Activated CD4-positive, alpha-beta T cell treated with anti-CD3 and anti-CD28 coated beads, Interleukin-2, amount 50 U/mL, for 16 hours (primary cell): Measurements from ENCODE around the gene AGAP1.

Source experiments
- DNase-seq: peaks from one replicate; pipeline ENCODE4 v3.0.0-alpha.2; 2020

Gene AGAP1

GRCh38 chr2:235573331-235574221 lies 79.7 kb downstream of the AGAP1 start:
- no peak for DNase-seq

GRCh38 chr2:235575431-235575830 lies 81.6 kb downstream of the AGAP1 start:
- DNase-seq, result no peak

GRCh38 chr2:235575904-235576303 lies 82.1 kb downstream of the AGAP1 start:
- DNase-seq, result no peak

- no peak for DNase-seq
Observed at GRCh38 chr2:235576337-235576910, 82.6 kb downstream of the AGAP1 start.

- DNase-seq, result no peak
Observed at GRCh38 chr2:235577404-235578330, 83.8 kb downstream of the AGAP1 start.

GRCh38 chr2:235579128-235579527 lies 85.3 kb downstream of the AGAP1 start:
- DNase-seq, result no peak

GRCh38 chr2:235580426-235581157 lies 86.7 kb downstream of the AGAP1 start:
- no peak for DNase-seq

- DNase-seq, result no peak
Observed at GRCh38 chr2:235582081-235582686, 88.3 kb downstream of the AGAP1 start.

- DNase-seq, result no peak
Observed at GRCh38 chr2:235582729-235583128, 88.9 kb downstream of the AGAP1 start.

- no peak for DNase-seq
Observed at GRCh38 chr2:235583144-235583543, 89.3 kb downstream of the AGAP1 start.

- no peak for DNase-seq
Observed at GRCh38 chr2:235583925-235584637, 90.2 kb downstream of the AGAP1 start.

- DNase-seq, result no peak
Observed at GRCh38 chr2:235584638-235585007, 90.8 kb downstream of the AGAP1 start.

GRCh38 chr2:235587202-235587601 lies 93.4 kb downstream of the AGAP1 start:
- DNase-seq, result no peak

- no peak for DNase-seq
Observed at GRCh38 chr2:235588750-235589149, 94.9 kb downstream of the AGAP1 start.

GRCh38 chr2:235591231-235591730 lies 97.4 kb downstream of the AGAP1 start:
- no peak for DNase-seq

GRCh38 chr2:235591921-235592320 lies 98.1 kb downstream of the AGAP1 start:
- DNase-seq, result no peak

GRCh38 chr2:235592430-235592829 lies 98.6 kb downstream of the AGAP1 start:
- DNase-seq, result no peak

GRCh38 chr2:235592836-235593235 lies 99.0 kb downstream of the AGAP1 start:
- no peak for DNase-seq

GRCh38 chr2:235594041-235594440 lies 100.2 kb downstream of the AGAP1 start:
- DNase-seq, result peak; percentile 36

- DNase-seq, result no peak
Observed at GRCh38 chr2:235594964-235595363, 101.1 kb downstream of the AGAP1 start.

- DNase-seq, result peak; percentile 35
Observed at GRCh38 chr2:235595422-235596010, 101.7 kb downstream of the AGAP1 start.
